ENCODE data around the gene FAM50A. TPM values are rescaled to one million over a fixed set of nuclear protein-coding genes. Genes with fewer than 3 reads are reported as not detected.

FAM50A gene
- polyA plus RNA-seq, 1 of the 3 experiments (the other 2 are of a cell fraction), result 86.0 TPM

DNA sequence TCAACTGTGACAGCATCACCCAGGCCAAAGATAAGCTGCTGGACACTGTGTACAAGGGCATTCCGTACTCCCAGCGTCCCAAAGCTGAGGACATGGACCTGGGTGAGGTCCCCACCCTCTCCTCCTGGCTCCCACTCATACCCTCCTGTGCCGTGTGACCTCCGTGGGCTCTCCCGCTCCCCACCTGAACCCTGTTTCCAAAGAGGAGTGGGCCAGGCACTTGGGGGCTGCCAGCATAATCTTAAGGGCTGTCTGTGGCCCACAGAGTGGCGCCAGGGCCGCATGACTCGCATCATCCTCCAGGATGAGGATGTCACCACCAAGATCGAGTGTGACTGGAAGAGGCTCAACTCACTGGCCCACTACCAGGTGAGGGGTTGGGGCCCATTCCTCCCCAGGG lies 25.2 kb downstream of the FAM50A start:
- Histone ChIP-seq H3K79me2 (ENCODE audit: insufficient read depth) (no peaks in the 10 kb centered on the region), H3K4me3 (ENCODE audit: low read depth in 2 of 2, low read length in 1 of 2) (no peak overlapping the region), H2AFZ (ENCODE audit: low read depth) (no peak overlapping the region), H3K9me3 (no peaks in the 10 kb centered on the region), H4K20me1 (ENCODE audit: insufficient read depth) (0 out of 2 replicates have a peak, but pooled peaks cover 8% of the 10 kb centered on the region), H3K9ac (no peak overlapping the region), H3F3A (replicated peaks; ENCODE audit: insufficient read depth) (no peaks in the 10 kb centered on the region), H3K9me2 (no peaks in the 10 kb centered on the region), H3K27me3 (ENCODE audit: insufficient read depth) (peaks cover 13% of the 10 kb centered on the region), H3K4me1 (ENCODE audit: control insufficient read depth in 1 of 2, insufficient read depth in 2 of 2, low read depth in 1 of 2, low read length in 1 of 2) (no peaks in the 10 kb centered on the region), H3K27ac (ENCODE audit: low read depth in 2 of 2, low read length in 1 of 2) (no peak overlapping the region), H3K36me3 (replicated peaks in 1 of 2; ENCODE audit: control insufficient read depth in 1 of 2, insufficient read depth in 2 of 2, low read length in 1 of 2) (peaks cover 0 to 26% of the 10 kb centered on the region in 2 experiments), H3K4me2 (no peak overlapping the region)
- DNase-seq, result no peak
- ChIA-PET CTCF (no interaction called here), POLR2A (no interaction called here)
- 51% methylated on average over 6 of the region's 9 CpGs for WGBS (ENCODE audit: low lambda C conversion rate)
- TF ChIP-seq MXI1 (IDR thresholded peaks at IDR 0.05; ENCODE audit: low read depth, low read length) (no peak), GABPA (IDR thresholded peaks at IDR 0.05; ENCODE audit: low read depth) (no peak), MAX (IDR thresholded peaks at IDR 0.05; ENCODE audit: low read depth) (no peak), RCOR1 (IDR thresholded peaks at IDR 0.05; ENCODE audit: low read length) (no peak), CHD2 (IDR thresholded peaks at IDR 0.05; ENCODE audit: low read length, partially characterized antibody) (no peak)
- TF ChIP-seq, protein P1, sequence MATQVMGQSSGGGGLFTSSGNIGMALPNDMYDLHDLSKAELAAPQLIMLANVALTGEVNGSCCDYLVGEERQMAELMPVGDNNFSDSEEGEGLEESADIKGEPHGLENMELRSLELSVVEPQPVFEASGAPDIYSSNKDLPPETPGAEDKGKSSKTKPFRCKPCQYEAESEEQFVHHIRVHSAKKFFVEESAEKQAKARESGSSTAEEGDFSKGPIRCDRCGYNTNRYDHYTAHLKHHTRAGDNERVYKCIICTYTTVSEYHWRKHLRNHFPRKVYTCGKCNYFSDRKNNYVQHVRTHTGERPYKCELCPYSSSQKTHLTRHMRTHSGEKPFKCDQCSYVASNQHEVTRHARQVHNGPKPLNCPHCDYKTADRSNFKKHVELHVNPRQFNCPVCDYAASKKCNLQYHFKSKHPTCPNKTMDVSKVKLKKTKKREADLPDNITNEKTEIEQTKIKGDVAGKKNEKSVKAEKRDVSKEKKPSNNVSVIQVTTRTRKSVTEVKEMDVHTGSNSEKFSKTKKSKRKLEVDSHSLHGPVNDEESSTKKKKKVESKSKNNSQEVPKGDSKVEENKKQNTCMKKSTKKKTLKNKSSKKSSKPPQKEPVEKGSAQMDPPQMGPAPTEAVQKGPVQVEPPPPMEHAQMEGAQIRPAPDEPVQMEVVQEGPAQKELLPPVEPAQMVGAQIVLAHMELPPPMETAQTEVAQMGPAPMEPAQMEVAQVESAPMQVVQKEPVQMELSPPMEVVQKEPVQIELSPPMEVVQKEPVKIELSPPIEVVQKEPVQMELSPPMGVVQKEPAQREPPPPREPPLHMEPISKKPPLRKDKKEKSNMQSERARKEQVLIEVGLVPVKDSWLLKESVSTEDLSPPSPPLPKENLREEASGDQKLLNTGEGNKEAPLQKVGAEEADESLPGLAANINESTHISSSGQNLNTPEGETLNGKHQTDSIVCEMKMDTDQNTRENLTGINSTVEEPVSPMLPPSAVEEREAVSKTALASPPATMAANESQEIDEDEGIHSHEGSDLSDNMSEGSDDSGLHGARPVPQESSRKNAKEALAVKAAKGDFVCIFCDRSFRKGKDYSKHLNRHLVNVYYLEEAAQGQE (IDR thresholded peaks at IDR 0.05; ENCODE audit: low read depth, low read length), result no peak
- TF ChIP-seq, protein P2, sequence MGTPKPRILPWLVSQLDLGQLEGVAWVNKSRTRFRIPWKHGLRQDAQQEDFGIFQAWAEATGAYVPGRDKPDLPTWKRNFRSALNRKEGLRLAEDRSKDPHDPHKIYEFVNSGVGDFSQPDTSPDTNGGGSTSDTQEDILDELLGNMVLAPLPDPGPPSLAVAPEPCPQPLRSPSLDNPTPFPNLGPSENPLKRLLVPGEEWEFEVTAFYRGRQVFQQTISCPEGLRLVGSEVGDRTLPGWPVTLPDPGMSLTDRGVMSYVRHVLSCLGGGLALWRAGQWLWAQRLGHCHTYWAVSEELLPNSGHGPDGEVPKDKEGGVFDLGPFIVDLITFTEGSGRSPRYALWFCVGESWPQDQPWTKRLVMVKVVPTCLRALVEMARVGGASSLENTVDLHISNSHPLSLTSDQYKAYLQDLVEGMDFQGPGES (IDR thresholded peaks at IDR 0.05; ENCODE audit: low read depth, low read length), result no peak
- TF ChIP-seq, protein P3, sequence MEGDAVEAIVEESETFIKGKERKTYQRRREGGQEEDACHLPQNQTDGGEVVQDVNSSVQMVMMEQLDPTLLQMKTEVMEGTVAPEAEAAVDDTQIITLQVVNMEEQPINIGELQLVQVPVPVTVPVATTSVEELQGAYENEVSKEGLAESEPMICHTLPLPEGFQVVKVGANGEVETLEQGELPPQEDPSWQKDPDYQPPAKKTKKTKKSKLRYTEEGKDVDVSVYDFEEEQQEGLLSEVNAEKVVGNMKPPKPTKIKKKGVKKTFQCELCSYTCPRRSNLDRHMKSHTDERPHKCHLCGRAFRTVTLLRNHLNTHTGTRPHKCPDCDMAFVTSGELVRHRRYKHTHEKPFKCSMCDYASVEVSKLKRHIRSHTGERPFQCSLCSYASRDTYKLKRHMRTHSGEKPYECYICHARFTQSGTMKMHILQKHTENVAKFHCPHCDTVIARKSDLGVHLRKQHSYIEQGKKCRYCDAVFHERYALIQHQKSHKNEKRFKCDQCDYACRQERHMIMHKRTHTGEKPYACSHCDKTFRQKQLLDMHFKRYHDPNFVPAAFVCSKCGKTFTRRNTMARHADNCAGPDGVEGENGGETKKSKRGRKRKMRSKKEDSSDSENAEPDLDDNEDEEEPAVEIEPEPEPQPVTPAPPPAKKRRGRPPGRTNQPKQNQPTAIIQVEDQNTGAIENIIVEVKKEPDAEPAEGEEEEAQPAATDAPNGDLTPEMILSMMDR (IDR thresholded peaks at IDR 0.05), result no peak

GRCh38 chrX:154469880-154470279 lies 25.9 kb downstream of the FAM50A start:
- no peak overlapping the region for H3K27ac ChIP-seq (ENCODE audit: low read depth in 2 of 2, low read length in 1 of 2)
- no peaks in the 10 kb centered on the region for H3F3A ChIP-seq (replicated peaks; ENCODE audit: insufficient read depth)
- peaks cover 0 to 23% of the 10 kb centered on the region in 2 experiments for H3K36me3 ChIP-seq (replicated peaks in 1 of 2; ENCODE audit: control insufficient read depth in 1 of 2, insufficient read depth in 2 of 2, low read length in 1 of 2)
- WGBS (ENCODE audit: low lambda C conversion rate), result 84% methylated on average over 7 of the region's 18 CpGs
- 0 out of 2 replicates have a peak, but pooled peaks cover 8% of the 10 kb centered on the region for H4K20me1 ChIP-seq (ENCODE audit: insufficient read depth)
- H3K9me2 ChIP-seq, result no peaks in the 10 kb centered on the region
- H3K27me3 ChIP-seq (ENCODE audit: insufficient read depth), result peaks cover 13% of the 10 kb centered on the region
- POLR2A ChIA-PET, result no interaction called here
- TF ChIP-seq RFX5 (IDR thresholded peaks at IDR 0.05; ENCODE audit: low read length), result no peak
- no peak for TF ChIP-seq CHD2 (IDR thresholded peaks at IDR 0.05; ENCODE audit: low read length, partially characterized antibody)
- TF ChIP-seq TAF1 (IDR thresholded peaks at IDR 0.05; ENCODE audit: borderline replicate concordance, low read depth, low read length), result no peak
- TF ChIP-seq, protein P2 (IDR thresholded peaks at IDR 0.05; ENCODE audit: low read depth, low read length), result no peak
- no peak overlapping the region for H3K4me3 ChIP-seq (ENCODE audit: low read depth in 2 of 2, low read length in 1 of 2)
- no peak overlapping the region for H2AFZ ChIP-seq (ENCODE audit: low read depth)
- H3K4me2 ChIP-seq, result no peak overlapping the region
- H3K4me1 ChIP-seq (ENCODE audit: control insufficient read depth in 1 of 2, insufficient read depth in 2 of 2, low read depth in 1 of 2, low read length in 1 of 2), result no peaks in the 10 kb centered on the region
- H3K9ac ChIP-seq, result no peak overlapping the region
- no peaks in the 10 kb centered on the region for H3K79me2 ChIP-seq (ENCODE audit: insufficient read depth)
- no peaks in the 10 kb centered on the region for H3K9me3 ChIP-seq
- DNase-seq, result no peak
- CTCF ChIA-PET, result no interaction called here
